IPS-NIHi7 (cell line): ENCODE measurements around the gene SFPQ.
"Not testable (repeated sequence)": the region's sequence is repeated elsewhere in the genome, so short reads cannot be mapped to it uniquely, and the experiment has no call there.

Experiments
- DNase-seq: peaks from one replicate; pipeline ENCODE4 v3.0.0; 2012; ENCODE audit warnings: mixed read lengths; ENCODE audit errors: extremely low spot score

Gene SFPQ

GRCh38 chr1:35143737-35144508, 49.0 kb downstream of the SFPQ start:
- no peak for DNase-seq

GRCh38 chr1:35142728-35143127, 50.2 kb downstream of the SFPQ start:
- DNase-seq = not testable (repeated sequence)

- DNase-seq = not testable (repeated sequence)
These were observed 50.7 kb downstream of the SFPQ start for GRCh38 chr1:35142294-35142693.

GRCh38 chr1:35137590-35137989, 55.4 kb downstream of the SFPQ start:
- not testable (repeated sequence) for DNase-seq

GRCh38 chr1:35136780-35137179, 56.2 kb downstream of the SFPQ start:
- no peak for DNase-seq
